HG03139 (cell line): ENCODE data around the gene TNXB.
"Not testable (repeated sequence)": the region's sequence is repeated elsewhere in the genome, so short reads cannot be mapped to it uniquely, and the experiment has no call there.

Experiments
- ATAC-seq: cut with Tn5 transposase; IDR thresholded peaks from one replicate; pipeline ENCODE4 v1.9.1; 2021; ENCODE audit not compliant: unreplicated experiment

The TNXB gene

DNA sequence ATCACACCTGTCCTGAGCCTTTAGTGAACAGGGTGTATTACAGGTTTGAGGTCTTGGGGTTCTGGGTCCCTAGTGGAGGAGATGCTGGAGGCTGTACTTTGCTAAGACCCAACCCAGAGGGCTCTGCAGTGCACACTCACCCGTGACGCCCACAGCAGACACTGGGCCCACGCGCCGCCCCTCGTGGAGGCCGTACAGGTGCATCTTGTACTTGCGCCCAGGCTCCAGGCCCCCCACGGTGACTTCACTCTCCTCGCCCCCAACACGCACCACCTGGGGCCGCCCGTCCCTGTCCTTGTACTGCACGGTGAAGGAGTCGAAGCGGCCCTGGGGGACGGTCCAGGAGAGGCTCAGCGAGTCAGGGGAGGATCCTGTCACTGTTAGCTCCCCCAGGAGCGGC, 41.6 kb downstream of the TNXB start:
- not testable (repeated sequence) for ATAC-seq

DNA sequence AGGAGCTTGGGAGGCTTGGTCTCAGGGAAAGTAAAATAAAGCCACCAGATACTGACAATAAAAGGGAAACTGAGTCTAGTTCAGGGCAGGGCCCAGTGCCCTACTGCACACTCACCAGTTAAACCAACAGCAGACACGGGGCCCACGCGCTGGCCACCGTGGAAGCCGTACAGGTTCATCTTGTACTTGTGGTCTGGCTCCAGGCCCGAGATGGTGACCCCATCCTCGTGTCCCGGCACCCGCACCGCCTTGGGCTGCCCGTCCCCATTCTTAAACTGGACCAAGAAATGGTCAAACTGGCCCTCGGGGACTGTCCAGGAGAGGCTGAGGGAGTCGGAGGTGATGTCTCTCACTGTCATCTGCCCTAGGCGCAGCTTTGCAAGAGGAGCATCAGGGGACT, 44.4 kb downstream of the TNXB start:
- ATAC-seq: no peak

DNA sequence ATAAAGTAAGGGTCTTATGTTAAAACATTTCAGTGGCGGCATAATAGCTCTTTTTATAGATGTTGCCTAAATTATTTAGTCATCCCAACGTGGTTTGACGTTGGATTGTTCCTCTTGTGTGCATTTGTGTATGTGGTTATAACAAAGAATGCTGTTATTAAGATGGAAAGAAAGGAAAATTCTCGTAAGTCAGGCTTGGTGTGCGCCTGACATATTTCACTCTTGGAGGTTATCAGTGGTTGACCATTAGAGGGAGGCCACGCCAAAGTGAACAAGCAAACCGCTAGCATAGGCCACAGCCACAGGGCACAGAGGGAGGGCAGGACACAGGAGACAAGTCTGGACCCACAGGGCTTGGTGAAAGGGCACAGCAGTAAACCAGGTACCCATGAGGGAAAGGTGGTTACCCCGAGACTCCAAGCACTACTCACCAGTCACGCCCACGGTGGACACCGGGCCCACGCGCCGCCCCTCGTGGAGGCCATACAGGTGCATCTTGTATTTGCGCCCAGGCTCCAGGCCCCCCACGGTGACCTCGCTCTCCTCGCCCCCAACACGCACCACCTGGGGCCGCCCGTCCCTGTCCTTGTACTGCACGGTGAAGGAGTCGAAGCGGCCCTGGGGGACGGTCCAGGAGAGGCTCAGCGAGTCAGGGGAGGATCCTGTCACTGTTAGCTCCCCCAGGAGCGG, 48.0 kb downstream of the TNXB start:
- ATAC-seq: no peak

DNA sequence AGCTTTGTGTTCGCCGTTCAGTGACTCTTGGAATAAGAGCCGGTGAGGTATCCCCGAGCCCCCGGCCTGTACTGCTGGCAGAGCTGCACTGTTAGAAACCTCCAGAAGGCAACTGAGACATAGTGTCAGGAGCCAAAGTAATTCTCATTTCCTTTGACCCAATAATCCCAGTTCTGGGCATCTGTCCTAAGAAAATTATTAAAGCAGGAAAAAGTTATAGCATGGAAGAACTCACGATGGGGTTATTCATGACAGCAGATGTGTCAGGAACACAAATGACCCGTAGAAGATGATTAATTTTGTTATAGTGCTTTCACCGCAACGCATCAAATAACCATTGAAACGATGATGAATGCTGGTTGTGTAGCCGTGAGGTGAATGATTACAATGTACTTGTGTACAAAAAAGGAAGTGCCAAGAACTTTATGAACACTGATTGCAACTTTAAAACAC, 50.6 kb downstream of the TNXB start:
- ATAC-seq: no peak

DNA sequence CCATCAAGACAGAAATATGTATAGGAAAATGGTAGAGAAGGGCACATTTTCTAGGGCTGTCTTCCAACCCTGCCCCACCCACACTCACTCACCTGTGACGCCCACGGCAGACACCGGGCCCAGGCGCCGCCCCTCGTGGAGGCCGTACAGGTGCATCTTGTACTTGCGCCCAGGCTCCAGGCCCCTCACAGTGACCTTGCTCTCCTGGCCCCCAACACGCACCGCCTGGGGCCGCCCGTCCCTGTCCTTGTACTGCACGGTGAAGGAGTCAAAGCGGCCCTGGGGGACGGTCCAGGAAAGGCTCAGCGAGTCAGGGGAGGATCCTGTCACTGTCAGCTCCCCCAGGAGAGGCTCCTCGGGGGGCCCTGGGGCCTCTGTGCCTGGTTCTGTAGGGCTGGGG, 51.2 kb downstream of the TNXB start:
- ATAC-seq: no peak

DNA sequence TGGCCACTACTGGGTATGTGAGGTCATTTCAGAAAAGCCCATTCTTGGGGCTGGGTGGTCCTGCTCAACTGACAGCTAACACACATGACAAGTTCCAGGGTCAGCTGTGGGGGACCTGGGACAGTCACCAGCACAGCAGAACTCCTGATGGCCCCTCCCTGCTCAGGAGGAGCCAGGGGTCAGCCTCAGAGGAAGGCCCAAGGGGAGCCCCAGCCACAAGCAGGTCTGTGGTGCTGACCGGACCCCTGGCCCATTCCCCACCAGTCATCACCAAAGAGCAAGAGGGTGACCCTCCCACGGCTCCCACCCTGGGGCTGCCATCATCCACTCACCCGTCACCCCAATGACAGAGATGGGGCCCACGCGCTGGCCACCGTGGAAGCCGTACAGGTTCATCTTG, 52.9 kb downstream of the TNXB start:
- no peak for ATAC-seq

DNA sequence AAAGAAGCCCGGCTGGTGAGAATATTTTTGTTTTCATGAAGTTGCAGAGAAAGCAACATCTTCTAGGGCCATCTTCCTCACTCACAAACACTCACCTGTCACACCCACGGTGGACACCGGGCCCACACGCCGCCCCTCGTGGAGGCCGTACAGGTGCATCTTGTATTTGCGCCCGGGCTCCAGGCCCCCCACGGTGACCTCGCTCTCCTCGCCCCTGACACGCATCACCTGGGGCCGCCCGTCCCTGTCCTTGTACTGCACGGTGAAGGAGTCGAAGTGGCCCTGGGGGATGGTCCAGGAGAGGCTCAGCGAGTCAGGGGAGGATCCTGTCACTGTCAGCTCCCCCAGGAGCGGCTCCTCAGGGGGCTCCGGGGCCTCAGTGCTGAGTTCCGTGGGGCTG, 53.4 kb downstream of the TNXB start:
- not testable (repeated sequence) for ATAC-seq

DNA sequence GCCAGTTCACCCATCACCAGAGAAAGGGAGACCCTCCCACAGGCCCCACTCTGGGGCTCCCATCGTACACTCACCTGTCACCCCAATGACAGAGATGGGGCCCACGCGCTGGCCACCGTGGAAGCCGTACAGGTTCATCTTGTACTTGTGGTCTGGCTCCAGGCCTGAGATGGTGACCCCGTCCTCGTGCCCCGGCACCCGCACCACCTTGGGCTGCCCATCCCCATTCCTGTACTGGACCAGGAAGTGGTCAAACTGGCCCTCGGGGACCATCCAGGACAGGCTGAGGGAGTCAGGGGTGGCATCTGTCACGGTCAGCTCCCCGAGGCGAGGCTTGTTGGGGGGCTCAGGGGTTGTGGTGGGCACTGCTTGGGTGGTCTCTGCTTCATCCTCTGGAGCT, 55.8 kb downstream of the TNXB start:
- ATAC-seq: not testable (repeated sequence)

DNA sequence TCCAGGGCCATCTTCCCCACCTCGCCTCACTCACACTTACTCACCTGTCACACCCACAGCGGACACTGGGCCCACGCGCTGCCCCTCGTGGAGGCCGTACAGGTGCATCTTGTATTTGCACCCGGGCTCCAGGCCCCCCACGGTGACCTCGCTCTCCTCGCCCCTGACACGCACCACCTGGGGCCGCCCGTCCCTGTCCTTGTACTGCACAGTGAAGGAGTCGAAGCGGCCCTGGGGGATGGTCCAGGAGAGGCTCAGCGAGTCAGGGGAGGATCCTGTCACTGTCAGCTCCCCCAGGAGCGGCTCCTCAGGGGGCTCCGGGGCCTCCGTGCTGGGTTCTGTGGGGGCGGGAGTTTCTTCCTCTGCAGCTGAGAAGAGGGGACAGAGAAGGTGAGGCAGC, 56.5 kb downstream of the TNXB start:
- ATAC-seq: not testable (repeated sequence)

DNA sequence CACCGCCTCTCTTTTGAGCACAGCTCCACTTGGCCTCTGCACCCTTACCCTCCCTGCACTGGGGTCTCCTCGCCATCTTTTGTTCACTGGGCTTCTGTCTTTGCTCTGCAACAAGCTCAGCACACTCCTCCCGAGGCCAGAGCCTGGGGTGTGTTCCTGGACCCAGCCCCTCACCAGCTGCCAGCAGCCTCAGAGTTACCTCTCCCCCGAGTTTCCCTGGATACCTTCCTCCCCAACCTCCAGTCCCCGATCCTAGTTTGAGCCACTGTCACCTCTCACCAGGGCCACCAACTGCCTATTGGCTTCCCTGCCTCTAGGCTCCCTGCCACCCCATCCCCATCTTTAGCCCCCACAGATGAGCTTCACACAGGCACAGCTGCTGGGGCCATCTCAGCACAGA, 58.6 kb downstream of the TNXB start:
- ATAC-seq: no peak

DNA sequence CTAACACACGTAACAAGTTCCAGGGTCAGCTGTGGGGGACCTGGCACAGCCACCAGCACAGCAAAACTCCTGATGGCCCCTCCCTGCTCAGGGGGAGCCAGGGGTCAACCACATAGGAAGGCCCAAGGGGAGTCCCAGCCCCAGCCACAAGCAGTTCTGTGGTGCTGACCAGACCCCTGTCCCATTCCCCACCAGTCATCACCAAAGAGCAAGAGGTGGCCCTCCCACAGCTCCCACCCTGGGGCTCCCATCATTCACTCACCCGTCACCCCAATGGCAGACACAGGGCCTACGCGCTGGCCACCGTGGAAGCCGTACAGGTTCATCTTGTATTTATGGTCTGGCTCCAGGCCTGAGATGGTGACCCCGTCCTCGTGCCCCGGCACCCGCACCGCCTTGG, 59.4 kb downstream of the TNXB start:
- ATAC-seq: not testable (repeated sequence)

DNA sequence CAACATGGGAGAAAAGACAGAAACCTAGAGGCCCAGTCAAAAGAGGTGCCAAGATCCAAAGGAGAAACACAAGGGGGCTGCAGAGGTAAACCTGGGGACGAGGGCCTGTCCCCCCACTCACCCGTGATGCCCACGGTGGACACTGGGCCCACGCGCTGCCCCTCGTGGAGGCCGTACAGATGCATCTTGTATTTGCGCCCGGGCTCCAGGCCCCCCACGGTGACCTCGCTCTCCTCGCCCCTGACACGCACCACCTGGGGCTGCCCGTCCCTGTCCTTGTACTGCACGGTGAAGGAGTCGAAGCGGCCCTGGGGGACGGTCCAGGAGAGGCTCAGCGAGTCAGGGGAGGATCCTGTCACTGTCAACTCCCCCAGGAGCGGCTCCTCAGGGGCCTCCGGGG, 60.0 kb downstream of the TNXB start:
- not testable (repeated sequence) for ATAC-seq

DNA sequence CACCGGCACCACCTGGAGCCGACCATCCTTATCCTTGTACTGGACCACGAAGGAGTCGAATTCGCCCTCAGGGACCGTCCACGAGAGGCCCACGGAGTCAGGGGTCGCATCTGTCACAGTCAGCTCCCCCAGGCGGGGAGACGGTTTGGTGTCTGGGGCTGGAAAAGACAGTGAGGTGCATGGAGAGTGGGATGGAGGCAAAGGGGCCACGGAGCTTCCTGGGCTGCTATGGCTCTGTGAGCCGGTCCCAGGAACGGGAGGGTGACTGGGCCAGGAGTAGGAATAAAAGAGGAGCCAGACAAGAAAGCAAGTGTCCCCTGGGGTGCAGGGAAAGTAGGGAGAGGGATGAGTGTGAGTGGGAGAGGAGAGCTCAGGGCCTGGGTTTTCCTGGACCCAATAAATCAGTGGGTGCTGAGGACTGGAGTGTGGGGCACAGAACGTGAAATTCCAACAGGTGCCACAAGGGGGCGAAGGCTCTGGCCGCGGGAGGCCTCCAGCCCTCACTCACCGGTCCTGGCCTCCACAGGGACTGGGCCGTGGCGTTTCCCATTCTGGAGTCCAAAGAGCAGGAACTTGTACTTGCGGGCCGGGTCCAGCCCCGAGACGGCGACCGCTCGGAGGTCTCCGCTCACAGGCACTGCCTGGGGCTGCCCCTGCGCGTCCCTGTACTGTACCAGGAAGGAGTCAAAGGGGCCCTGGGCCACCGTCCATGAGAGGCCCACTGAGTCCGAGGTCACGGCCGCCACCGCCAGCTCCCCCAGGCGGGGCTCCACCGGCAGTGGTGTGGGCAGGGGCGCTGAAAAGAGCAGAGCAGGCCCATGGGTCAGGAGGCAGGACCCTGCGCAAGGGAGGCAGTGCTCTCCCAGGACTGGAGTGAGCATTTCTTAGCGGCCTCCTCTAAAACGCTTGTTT, 61.0 kb downstream of the TNXB start:
- no peak for ATAC-seq

DNA sequence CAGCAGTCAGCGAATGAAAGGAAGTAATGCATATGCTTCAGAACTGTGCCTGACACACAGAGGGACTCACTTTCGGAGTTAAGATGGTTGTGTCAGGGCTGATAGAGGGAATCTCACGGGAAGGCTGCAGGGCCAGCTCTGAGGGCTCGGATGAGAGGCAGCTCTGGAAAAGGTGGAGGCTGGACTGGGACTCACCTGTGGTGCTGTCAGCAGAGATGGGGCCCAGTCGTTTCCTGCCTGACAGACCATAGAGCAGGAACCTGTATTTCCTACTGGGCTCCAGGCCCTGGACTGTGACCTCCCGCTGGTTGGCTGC, 61.6 kb downstream of the TNXB start:
- no peak for ATAC-seq

DNA sequence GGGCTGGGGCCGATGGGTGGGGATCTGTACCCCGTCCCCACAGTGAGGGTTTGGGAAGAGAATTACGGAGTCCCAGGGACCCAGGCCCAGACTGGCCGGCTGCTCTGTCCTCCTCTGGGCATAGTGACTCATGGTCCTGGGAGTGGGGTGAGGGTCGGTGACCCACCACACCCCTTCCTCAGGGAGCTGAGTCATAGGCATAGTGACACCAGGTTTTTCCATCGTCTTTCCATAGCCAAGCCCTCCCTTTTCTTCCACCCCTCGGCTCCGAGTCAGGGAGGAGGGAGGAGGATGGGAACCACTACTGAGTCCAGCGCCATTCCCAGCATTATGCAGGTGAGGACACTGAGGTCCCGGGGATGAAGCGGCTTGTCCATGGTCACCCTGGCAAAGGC, 62.1 kb downstream of the TNXB start:
- ATAC-seq: no peak

DNA sequence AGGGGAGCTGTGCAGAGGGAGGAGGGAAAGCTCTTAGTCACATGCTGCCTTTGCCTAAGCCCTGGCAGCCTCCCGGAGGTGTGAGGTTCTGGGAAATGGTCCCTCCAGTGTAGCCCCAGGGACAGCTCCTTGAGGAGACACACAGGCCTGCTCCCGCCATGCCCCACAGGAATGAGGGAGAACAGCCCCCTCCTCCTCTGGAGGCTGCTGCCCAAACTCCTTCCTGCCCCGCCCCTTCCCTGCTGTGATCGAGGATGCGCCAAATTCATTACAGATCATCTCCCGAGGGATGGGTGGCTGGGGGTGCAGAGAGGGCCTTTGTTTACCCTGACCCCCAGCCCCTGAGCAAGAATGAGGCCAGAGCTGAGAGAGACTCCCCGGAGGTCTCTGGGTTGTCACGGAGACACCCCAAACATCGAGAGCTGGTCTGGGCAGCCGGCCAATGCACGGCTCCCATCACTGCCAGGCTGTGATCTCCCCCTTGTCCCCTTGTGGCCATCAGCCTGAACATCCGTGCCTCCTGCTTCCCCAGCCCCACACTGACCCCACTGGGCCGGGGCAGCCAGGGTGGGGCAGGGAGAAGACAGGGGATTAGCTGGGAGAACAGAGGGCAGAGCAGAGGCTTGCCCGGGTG, 62.6 kb downstream of the TNXB start:
- no peak for ATAC-seq

DNA sequence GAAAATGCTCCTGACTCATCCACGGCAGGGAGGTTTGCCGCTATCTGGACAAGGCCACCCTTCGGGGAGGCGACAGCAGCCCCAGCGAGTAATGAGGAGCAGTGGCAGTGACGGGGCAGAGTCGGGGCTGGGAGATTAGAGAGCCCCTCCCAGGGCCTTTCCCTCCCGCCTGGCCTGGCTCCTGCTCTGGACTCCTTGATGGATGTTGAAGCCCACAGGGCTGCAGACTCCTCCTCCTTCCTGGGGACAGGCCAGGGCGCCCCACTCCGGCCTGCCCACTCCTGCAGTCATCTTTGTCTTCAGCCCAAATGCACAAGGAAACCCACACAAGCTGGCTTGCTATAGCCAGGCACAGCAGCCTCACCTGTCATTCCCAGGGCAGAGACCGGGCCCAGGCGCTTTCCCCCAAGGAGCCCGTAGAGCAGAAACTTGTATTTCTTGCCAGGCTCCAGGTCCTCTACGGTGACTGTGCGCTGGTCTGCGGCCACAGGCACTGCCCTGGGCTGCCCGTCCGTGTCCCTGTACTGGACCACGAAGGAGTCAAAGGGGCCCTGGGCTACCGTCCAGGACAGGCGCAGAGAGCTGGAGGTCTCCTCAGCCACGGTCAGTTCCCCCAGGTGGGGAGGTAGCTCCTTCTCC, 63.2 kb downstream of the TNXB start:
- no peak for ATAC-seq

DNA sequence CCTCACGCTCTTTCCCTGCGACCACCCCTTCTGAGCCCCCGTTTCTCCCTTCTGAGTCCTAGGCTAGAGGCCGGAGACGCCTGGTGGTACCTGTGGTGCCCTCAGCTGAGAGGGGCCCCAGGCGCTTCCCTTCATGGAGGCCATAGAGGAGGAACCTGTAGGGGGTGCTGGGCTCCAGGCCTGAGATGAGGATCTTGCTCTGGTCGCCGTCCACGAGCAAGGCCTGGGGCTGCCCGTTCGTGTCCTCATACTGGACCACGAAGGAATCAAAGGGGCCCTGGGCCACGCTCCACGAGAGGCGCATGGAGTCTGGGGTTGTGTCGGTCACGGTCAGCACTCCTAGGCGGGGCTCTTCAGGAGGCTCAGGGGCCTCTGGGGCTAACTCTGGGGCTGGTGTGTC, 64.2 kb downstream of the TNXB start:
- not testable (repeated sequence) for ATAC-seq

DNA sequence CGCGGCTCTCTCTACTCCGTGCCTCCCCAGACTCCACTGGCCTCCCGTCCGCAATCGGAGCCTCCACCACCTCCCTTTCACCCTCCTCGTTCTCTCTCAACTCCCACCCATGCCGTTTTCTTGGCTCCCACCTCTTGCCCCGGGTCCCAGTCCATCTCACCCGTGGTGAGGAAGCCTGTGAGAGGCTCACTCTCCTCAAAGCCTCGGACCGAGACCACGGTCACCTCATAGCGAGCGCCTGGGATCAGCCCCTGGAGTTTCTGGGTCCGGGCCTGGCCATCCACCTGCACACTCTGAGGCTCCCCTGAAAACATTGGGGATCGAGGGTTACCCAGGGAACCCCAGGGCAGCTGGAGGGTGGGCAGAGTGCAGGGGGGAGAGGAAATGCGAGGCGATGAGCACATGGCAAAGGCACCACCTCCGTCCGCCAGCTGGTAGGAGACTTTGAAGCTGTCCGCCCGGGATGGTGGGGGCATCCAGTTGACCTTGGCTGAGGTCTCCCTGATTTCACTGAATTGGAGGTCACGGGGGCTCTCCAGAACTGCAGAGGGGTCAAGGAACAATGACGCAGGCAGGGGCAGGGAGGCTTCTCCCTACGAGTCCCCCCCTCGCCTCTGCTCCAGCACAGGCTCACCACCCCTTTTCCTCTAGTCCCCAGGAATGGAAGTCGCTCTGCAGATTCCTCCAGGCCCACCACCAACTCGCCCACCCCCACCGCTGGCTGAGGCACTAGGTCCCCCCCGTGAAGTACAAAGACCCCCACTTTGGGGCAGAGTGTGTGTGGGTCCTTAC, 65.4 kb downstream of the TNXB start:
- ATAC-seq: not testable (repeated sequence)

DNA sequence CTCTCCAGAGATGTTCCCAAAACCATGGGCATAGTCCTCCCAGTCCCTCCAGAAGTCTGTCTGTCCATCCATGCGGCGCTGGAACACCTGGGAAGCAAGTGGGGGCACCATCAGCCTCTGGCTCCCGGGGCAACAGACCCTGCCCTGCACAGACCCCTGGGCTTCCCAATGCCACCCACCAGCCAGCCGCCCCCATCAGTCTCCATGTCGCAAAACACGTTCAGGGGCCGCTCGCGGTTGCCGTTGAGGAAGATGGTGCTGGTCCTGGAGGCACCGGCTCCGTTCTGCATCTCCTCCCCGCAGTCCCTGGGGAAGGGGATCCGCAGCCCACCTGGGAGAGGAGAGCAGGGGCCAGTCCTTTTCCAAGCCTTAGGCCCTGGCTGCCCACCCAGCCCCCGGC, 66.9 kb downstream of the TNXB start:
- ATAC-seq: not testable (repeated sequence)

DNA sequence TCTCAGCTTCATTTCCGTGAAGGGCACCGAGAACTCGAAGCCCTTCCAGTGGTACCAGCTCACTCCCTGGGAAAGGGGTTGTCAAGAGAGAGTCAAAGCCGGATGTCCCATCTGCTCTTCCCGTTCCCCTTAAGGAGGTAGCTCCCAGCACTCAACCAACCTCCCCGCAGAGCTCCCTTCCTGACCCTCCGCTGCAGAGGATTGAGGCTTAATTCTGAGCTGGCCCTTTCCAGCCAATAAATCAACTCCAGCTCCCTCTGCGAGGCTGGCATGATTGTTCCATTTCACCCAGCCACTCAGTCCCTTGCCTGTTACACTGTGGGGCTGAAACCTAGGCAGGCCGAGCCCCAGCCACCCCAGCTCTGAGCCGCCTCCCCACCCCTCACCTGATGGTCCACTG, 67.8 kb downstream of the TNXB start:
- ATAC-seq: not testable (repeated sequence)
